Muscle layer of colon (tissue), 2 donors: ENCODE data around the gene LETM1.

Source experiments
- H3K27ac ChIP-seq: one replicate; pipeline ENCODE4 v1.7.0; 2013; ENCODE audit warnings: low read depth, mild to moderate bottlenecking, low read length, moderate library complexity
- H3K27me3 ChIP-seq, 2 donors: one replicate each; pipeline ENCODE4 v1.7.0; 2013; ENCODE audit warnings: low read length in 2 of 2, mild to moderate bottlenecking in 2 of 2; ENCODE audit not compliant: insufficient read depth in 2 of 2, control insufficient read depth in 1 of 2
- H3K36me3 ChIP-seq: one replicate; pipeline ENCODE4 v1.7.0; 2013; ENCODE audit warnings: mild to moderate bottlenecking, low read length; ENCODE audit not compliant: insufficient read depth
- H3K4me1 ChIP-seq: one replicate; pipeline ENCODE4 v1.7.0; 2013; ENCODE audit warnings: mild to moderate bottlenecking, low read length; ENCODE audit not compliant: insufficient read depth
- H3K4me3 ChIP-seq, 2 donors: one replicate each; pipeline ENCODE4 v1.7.0; 2013; ENCODE audit warnings: low read length in 2 of 2, low read depth in 1 of 2, mild to moderate bottlenecking in 1 of 2, moderate library complexity in 1 of 2
- H3K9ac ChIP-seq: one replicate; pipeline ENCODE4 v1.7.0; 2013; ENCODE audit warnings: low read length
- H3K9me3 ChIP-seq: one replicate; pipeline ENCODE4 v1.7.0; 2013; ENCODE audit warnings: mild to moderate bottlenecking, low read length
- donor health status: abdominal sarcoma.
- donor health status: Adenocarcinoma of cecum.

LETM1 gene

DNA sequence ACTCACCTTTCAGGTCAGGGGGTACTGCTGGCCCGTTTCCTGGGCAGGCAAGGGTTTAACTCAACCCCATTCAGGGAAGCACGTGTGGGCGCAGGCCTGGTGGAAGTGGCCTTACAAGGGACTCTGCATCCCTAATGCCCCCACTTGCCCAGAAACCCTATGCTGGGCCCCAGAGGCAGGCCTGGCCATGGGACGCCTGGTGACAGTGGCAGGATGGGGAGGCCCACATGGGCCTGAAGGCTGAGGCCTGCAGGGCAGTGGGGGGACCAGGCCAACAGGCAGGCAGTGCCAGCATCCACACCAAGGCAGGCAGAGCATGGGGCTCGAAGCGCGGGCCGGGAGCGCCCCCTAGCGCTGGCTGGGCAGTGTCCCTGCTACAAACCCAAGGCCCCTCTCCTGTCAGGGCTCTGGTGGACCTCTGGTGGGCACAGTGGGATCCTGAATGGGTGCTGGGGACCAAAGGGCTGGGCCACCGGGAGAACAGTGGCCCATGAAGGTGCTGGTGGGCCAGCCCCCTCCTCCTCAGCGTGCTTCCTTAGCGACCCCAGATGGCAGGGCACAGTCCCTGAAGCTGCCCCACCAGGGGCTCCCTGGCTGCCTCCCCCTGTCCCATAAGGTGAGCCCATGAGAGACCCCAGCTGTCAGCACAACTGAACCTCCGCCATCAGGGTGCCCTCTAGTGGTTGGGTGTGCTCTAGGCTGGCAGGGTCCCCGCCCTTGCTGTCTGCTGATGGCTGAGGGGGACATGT, 46.0 kb downstream of the LETM1 start:
- H3K4me3 ChIP-seq, result no peak overlapping the region
- no peak overlapping the region for H3K9ac ChIP-seq
- H3K27ac ChIP-seq, result no peak overlapping the region
- peaks cover 9% of the 10 kb centered on the region for H3K4me1 ChIP-seq
- H3K27me3 ChIP-seq, result no peaks in the 10 kb centered on the region
- H3K36me3 ChIP-seq, result peaks cover 20% of the 10 kb centered on the region
- H3K9me3 ChIP-seq, result no peaks in the 10 kb centered on the region

DNA sequence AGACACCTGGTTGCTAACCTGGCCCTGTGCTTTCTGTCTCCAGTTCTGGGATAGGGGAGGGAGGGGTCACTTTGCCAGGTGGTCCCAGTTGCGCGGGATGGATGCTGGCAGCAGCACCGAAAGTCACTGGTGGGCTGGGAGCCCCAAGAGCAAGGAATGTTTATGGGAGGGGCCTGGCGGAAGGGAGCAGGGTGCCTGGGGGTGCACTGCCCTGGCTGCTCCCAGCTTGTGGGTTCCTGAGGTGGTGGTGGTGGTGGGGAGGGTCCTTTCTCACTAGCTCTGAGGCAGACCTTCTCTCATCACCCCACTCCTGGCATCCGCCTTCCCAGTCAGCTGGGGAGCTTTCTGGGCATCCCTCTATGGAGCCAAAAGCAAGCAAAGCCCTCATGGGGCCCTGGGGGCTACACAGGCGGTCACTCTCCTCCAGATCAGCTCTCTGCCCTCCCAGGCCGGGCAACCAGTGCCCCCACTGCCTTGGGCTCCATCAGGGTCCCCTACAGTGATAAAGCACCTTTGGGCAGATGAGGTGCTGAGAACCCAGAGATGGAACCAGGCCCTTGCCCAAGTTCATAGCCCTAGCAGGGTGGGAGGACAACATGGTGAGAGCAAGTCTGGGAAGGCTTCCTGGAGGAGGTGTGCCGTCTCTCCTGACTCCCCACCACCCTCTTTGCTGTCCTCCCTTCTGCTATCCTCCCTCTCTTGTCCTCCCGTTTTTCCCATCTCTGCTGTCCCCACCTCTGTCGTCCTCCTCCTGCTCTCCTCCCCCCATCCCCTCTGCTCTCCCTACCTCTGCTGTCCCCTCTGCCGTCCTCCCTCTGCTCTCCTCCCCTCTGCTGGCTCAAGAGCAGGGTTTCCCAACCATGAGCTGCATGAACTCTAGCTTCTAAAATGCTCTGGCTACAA, 46.9 kb downstream of the LETM1 start:
- H3K4me3 ChIP-seq, result no peak overlapping the region
- H3K4me1 ChIP-seq, result peaks cover 9% of the 10 kb centered on the region
- peaks cover 12% of the 10 kb centered on the region for H3K36me3 ChIP-seq
- H3K9me3 ChIP-seq, result no peaks in the 10 kb centered on the region
- H3K9ac ChIP-seq, result no peak overlapping the region
- H3K27ac ChIP-seq, result no peak overlapping the region
- H3K27me3 ChIP-seq, result no peaks in the 10 kb centered on the region

GRCh38 chr4:1808396-1808795, 47.6 kb downstream of the LETM1 start:
- H3K27ac ChIP-seq, result no peak overlapping the region
- no peak overlapping the region for H3K9ac ChIP-seq
- H3K4me1 ChIP-seq, result peaks cover 9% of the 10 kb centered on the region
- H3K27me3 ChIP-seq, result no peaks in the 10 kb centered on the region
- H3K9me3 ChIP-seq, result no peaks in the 10 kb centered on the region
- peaks cover 5% of the 10 kb centered on the region for H3K36me3 ChIP-seq
- H3K4me3 ChIP-seq, result no peak overlapping the region

DNA sequence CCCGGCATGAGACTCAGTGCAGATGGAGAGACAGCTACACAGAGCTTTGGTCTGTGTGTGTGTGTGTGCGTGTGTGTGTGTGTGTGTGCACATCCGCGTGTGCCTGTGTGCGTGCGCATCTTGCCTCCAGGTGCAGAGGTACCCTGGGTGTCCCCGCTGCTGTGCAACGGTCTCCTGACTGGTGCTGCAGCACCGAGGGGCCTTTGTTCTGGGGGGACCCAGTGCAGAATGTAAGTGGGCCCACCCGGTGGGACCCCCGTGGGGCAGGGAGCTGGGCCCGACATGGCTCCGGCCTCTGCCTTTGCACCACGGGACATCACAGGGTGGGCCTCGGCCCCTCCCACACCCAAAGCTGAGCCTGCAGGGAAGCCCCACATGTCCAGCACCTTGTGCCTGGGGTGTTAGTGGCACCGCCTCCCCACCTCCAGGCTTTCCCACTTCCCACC, 48.6 kb downstream of the LETM1 start:
- no peak overlapping the region for H3K4me3 ChIP-seq
- H3K9ac ChIP-seq, result no peak overlapping the region
- H3K27ac ChIP-seq, result no peak overlapping the region
- peaks cover 2% of the 10 kb centered on the region for H3K36me3 ChIP-seq
- H3K4me1 ChIP-seq, result peaks cover 9% of the 10 kb centered on the region
- no peaks in the 10 kb centered on the region for H3K9me3 ChIP-seq
- no peaks in the 10 kb centered on the region for H3K27me3 ChIP-seq

GRCh38 chr4:1806596-1807331, 49.2 kb downstream of the LETM1 start:
- Histone ChIP-seq H3K9me3 (no peaks in the 10 kb centered on the region), H3K9ac (no peak overlapping the region), H3K27me3 (no peaks in the 10 kb centered on the region), H3K4me1 (peaks cover 9% of the 10 kb centered on the region), H3K27ac (no peak overlapping the region), H3K4me3 (no peak overlapping the region), H3K36me3 (no peaks in the 10 kb centered on the region)

GRCh38 chr4:1806223-1806564, 49.8 kb downstream of the LETM1 start:
- Histone ChIP-seq H3K9ac (no peak overlapping the region), H3K9me3 (no peaks in the 10 kb centered on the region), H3K27ac (no peak overlapping the region), H3K4me1 (peaks cover 9% of the 10 kb centered on the region), H3K27me3 (no peaks in the 10 kb centered on the region), H3K36me3 (no peaks in the 10 kb centered on the region), H3K4me3 (no peak overlapping the region)

GRCh38 chr4:1805493-1806222, 50.3 kb downstream of the LETM1 start:
- H3K36me3 ChIP-seq, result no peaks in the 10 kb centered on the region
- no peaks in the 10 kb centered on the region for H3K9me3 ChIP-seq
- H3K4me1 ChIP-seq, result peaks cover 9% of the 10 kb centered on the region
- no peaks in the 10 kb centered on the region for H3K27me3 ChIP-seq
- H3K4me3 ChIP-seq, result no peak overlapping the region
- no peak overlapping the region for H3K27ac ChIP-seq
- no peak overlapping the region for H3K9ac ChIP-seq

- no peak overlapping the region for H3K4me3 ChIP-seq
- no peaks in the 10 kb centered on the region for H3K9me3 ChIP-seq
- peaks cover 9% of the 10 kb centered on the region for H3K4me1 ChIP-seq
- H3K36me3 ChIP-seq, result no peaks in the 10 kb centered on the region
- H3K27me3 ChIP-seq, result no peaks in the 10 kb centered on the region
- H3K9ac ChIP-seq, result no peak overlapping the region
- no peak overlapping the region for H3K27ac ChIP-seq
Measured at GRCh38 chr4:1804638-1805492, 51.1 kb downstream of the LETM1 start.

DNA sequence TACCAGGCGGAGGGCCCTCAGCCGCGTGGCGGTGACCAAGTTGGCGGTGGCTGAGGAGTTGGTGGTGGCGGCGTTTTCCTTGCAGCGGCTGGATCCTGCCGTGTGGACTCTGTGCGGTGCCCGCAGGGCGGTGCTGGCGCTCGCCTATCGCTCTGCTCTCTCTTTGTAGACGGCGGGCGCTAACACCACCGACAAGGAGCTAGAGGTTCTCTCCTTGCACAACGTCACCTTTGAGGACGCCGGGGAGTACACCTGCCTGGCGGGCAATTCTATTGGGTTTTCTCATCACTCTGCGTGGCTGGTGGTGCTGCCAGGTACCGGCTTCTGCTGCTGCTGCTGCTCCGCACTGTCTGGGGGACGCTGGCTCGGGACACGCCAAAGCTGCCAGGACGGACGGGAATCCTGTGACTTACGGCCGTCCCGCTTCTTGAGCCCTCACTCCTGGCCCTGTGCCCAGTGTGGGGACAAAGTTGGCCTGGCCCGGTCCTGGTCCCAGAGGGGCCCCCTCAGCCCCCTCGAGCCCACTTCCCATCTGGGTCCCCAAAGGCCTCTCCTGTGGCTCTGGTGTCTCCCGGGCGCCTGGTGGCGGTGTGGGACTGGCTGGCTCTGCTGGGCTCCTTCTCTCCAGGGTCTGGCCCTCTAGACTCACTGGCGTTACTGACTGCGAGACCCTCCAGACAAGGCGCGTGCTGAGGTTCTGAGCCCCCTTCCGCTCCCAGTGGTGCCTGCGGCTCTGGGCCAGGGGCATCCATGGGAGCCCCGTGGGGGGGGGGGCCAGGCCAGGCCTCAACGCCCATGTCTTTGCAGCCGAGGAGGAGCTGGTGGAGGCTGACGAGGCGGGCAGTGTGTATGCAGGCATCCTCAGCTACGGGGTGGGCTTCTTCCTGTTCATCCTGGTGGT, 52.2 kb downstream of the LETM1 start:
- Histone ChIP-seq H3K27me3 (no peaks in the 10 kb centered on the region), H3K9ac (no peak overlapping the region), H3K4me3 (no peak overlapping the region), H3K27ac (no peak overlapping the region), H3K36me3 (no peaks in the 10 kb centered on the region), H3K4me1 (peaks cover 3% of the 10 kb centered on the region), H3K9me3 (no peaks in the 10 kb centered on the region)
